ENCODE data around the gene CEP152. TPM values are rescaled to one million over a fixed set of nuclear protein-coding genes. Genes with fewer than 3 reads are reported as not detected.

The CEP152 gene
- total RNA-seq, 1 experiment from 2014 or later: 11.1 TPM

DNA sequence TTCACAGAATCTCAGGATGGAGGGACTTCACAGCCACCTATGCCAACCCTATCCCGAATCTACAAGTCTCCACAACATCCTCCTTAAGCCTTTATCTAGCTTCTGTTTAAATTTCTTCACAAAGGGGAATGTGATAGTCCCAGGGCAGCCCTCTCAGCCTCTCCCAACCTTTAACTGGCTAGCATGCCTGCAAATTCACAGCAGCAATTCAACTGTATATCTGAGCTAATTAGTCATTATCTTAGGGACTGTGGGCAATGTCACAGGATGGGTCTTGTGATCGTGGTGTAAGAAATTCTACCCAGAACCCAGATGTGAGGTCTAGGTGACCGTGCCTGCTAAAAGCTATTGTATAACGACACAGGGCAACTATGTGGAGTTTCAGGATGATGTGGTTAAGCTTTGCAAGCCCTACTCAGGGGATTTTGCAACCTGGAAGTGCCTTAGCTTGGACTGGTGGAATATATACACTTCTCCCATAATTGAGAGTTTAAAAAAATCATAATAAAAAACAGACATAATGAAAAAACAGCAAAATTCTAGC lies 99.8 kb downstream of the CEP152 start:
- DNase-seq (ENCODE audit: low spot score): no peak

GRCh38 chr15:48708641-48709040 lies 102.2 kb downstream of the CEP152 start:
- no peak for DNase-seq (ENCODE audit: low spot score)

DNA sequence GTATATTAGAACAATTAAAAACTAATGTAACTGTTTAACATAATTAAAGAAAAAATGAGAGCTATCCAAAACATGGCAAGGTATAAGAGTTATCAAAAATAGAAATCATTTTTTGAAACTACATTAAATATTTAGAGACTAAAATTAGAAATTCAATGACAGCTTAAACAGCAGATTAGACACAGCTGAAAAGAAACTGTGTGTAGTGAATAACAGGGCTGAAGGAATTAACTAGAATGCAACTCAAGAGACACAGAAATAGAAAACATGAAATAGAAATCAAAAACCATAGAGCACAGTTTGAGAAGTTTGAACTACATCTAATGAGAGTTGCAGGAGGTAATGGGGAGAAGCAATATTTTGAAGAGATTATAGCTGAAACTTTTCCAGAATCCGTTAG lies 105.5 kb downstream of the CEP152 start:
- no peak for DNase-seq (ENCODE audit: low spot score)

DNA sequence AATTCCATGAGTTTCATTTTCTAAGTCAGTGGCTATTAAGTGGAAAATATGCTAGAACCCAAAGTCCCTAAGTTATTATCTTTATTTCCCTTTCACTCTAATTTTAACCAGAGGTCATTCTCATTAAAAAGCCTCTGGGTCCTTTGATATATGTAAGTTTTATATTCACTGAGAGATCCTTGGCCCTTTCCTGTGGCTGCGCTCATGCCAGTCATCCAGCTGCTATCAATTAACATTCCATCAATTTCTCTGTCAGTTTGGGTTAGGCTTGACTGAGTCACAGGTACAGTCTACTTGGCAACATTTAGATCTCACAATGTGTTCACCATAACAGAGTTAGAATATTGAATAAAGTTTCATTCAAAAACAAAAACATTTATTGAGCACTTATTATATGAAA lies 107.3 kb downstream of the CEP152 start:
- DNase-seq (ENCODE audit: low spot score): no peak

GRCh38 chr15:48702569-48703236 lies 108.2 kb downstream of the CEP152 start:
- no peak for DNase-seq (ENCODE audit: low spot score)

DNA sequence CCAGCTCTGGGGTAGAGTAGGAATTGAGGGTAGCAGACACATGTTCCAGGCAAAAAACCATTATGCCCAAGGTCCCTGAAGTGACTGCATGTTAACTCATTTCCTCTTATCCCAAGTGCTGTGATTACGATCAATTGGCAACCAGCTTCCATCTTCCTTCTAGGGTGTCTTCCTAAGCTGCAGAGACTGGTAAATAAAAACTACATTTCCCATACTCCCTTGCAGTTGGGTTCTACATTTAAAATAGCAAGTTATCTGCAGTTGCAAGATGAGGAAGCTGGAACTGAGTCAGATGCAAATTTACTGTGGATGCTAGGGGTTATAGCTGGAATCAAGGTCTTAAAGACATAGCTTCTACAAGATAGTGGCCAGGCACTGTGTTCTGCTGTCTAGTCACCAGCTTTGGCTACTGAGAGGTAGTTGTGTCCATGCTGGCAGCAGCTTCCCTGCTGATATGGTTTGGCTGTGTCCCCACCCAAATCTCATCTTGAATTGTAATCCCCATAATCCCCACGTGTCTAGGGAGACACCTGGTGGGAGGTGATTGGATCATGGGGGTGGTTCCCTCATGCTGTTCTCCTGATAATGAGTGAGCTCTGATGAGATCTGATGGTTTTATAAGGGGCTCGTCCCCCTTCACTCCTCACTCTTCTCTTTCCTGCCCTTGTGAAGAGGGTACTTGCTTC lies 114.1 kb downstream of the CEP152 start:
- DNase-seq (ENCODE audit: low spot score): no peak

GRCh38 chr15:48695827-48696573 lies 114.9 kb downstream of the CEP152 start:
- no peak for DNase-seq (ENCODE audit: low spot score)

- no peak for DNase-seq (ENCODE audit: low spot score)
Observed at GRCh38 chr15:48695088-48695826, 115.6 kb downstream of the CEP152 start.

DNA sequence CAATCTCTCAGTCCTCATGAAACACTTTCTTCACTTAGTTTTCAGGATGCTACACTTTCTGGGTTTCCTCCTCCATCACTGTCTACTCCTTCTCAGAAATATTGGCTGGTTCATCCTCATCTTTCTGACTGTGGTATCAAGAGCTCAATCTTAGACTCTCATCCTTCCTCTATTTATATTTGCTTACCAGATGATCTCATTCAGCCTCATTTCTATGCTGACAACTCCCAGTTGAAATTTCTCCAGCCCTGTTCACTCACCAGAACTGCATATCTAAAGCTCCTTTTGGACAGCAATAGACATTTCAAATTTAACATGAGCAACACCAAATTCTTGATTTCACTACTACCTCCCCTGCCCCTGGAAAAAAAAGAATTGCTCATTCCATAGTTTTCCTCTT lies 117.4 kb downstream of the CEP152 start:
- DNase-seq (ENCODE audit: low spot score): no peak

DNA sequence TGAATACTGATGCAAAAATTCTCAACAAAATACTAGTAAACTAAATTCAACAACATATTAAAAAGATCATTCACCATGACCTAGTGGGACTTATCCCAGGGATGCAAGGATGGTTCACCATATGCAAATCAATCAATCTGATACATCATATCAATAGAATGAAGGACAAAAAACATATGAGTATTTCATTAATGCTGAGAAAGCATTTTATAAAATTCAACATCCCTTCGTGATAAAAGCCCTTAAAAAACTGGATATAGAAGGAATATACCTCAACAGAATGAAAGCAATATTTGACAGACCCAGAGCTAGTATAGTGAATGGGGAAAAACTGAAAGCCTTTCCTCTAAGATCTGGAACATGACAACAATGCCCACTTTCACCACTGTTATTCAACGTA lies 122.4 kb downstream of the CEP152 start:
- DNase-seq (ENCODE audit: low spot score): no peak

Other genes starting within 250 kb of the CEP152 start
- 0.39 and 0.61 TPM in 2 replicates for gene FBN1, start 165.4 kb downstream of the CEP152 start, total RNA-seq (2014; rRNA removed; shearing (Covaris generic))
- 74.0 and 76.7 TPM in 2 replicates for gene EID1, start 67.1 kb upstream of the CEP152 start, total RNA-seq (2014; rRNA removed; shearing (Covaris generic))
- gene SHC4, start 152.8 kb upstream of the CEP152 start, total RNA-seq (2014; rRNA removed; shearing (Covaris generic)): not detected in 2 replicates
- gene SECISBP2L, start 235.4 kb upstream of the CEP152 start, total RNA-seq (2014; rRNA removed; shearing (Covaris generic)): 6.4 and 11.3 TPM in 2 replicates

Measured in HT-29 (cell line).